ENCODE data around the gene CFAP46. TPM values are rescaled to one million over a fixed set of nuclear protein-coding genes. Genes with fewer than 3 reads are reported as not detected.

CFAP46 gene
- total RNA-seq, 1 donor from 2014 or later, result 0.94 TPM

DNA sequence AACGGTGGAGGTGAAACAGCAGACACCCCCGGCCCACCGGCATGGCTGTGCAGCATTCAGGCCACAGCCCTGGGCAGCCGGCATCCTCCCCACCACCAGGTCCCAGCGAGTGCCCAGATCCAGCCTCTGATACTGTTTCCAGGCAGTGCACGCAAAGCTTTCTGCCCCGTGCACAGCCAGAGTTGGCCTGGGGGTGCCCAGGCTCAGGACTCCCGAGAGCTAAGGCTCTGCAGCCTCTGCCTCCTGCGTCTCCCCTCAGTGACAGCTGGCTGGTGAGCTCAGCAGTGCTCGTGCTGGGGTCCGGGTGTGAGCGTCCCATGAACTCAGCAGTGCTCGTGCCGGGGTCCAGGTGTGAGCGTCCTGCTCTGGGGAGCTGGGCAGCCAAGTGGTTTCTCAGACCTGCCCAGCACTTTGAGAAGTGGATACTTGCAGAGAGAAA lies 65.4 kb downstream of the CFAP46 start:
- intact Hi-C loops (cut with DNase I), result no loop called here

DNA sequence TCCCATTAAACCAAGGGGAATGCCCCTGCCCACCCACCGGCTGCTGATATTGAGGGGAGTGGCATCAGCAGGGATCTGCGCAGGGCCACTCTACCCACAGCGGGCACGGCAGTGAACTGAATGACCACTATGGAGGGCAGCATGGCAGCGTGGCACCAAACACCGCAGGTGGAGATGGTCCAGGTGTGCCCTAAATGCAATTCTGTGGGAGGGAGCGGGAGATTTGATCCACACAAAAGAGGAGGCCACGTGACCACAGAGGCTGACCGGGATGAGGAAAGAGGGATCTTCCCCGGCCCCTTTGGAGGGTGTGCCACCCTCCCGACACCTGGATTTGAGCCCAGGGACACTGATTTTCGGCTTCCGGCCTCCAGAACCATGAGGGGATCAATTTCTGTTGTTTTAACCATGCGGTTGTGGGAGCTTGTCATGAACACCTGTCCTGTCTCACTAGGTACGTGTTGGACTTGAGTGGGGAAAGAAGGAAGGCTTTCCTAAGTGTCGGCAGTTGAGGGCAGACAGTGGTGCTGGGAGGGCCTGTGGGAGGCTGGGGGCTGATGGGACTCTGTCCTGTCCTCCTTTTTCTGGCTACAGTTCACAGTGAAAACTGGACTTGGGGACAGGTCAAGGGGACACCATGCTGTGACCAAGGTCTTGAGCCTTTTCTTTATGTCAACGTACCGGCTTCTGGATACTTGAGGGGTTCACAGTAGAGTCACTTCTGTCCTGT lies 66.1 kb downstream of the CFAP46 start:
- intact Hi-C loops (cut with DNase I), result no loop called here
- DNase-seq (ENCODE audit: low spot score), result peak; percentile 55

More for the DNA sequence above, 65.4 kb downstream of the CFAP46 start:
- peak; percentile 65 for DNase-seq (ENCODE audit: low spot score)

DNA sequence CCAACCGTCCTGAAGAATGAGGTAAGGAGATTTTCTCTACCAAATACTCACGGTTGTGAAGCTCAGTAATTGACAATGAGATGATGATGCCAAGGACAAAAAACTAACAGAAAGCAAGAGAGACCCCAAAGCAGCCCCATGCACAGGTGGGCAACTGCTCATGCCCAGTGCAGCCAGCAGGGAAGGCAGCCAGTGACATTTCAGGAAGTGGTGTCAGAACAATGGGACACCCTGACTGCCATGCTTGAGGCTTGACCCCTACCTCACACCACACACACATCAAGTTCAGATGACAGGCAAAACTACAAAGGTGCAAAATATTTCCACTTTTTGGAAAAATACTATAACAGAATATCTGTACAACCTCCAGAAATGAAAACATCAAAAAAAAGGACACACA lies 66.9 kb downstream of the CFAP46 start:
- DNase-seq (ENCODE audit: low spot score), result no peak
- intact Hi-C loops (cut with DNase I), result no loop called here

DNA sequence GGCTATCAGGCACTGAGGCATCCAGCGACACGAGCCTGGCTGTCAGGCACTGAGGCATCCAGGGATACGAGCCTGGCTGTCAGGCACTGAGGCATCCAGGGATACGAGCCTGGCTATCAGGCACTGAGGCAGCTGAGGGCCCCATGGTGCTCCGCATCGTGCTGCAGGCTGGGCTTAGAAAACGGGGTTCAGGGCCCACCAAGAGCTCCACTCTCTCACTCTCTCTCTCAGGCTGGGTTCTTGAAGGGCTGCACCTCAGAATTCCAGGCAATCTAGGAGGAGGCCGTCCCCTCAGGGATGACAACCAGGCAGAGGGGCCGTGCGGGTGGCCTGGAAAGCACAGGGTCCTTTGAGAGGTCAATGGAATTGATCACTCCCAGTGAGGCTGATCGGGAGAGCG lies 69.0 kb downstream of the CFAP46 start:
- DNase-seq (ENCODE audit: low spot score), result peak; percentile 17
- intact Hi-C loops (cut with DNase I), result no loop called here

DNA sequence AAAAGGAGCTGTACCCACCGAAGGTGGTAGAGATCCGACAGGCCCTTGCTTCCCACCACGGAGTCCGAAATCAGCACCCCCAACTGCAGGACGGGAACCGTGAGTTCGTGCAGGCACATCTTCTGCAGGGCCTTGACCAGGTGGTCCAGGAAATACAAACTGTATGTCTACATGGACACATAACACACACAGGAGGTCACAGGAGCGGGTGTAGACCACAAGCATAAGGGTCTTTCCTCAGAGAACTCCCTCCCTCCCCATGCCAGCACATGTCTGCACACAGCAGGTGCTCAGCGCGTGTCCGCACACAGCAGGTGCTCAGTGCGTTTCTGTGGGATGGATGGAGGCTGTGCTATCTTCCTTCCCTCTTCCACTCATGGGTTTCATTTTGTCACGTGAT lies 69.7 kb downstream of the CFAP46 start:
- DNase-seq (ENCODE audit: low spot score), result peak; percentile 51
- intact Hi-C loops (cut with DNase I), result no loop called here

DNA sequence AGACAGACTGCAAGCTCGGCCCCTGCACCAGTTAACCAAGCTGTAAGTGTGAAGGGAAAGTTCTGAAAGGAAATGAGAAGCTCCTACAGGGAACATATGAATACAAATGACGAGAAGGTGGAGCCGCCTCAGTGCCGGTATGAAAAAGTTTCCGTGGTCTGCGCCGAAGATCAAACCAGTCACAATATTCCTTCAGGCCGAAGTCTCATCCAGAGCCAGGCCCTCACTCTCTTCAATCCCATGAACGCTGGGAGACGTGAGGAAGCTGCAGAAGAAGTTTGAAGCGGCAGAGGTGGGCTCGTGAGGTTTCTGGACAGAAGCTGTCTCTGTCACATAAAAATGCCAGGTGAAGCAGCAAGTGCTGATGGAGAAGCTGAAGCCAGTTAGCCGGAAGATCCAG lies 71.9 kb downstream of the CFAP46 start:
- DNase-seq (ENCODE audit: low spot score), result no peak
- intact Hi-C loops (cut with DNase I), result no loop called here

DNA sequence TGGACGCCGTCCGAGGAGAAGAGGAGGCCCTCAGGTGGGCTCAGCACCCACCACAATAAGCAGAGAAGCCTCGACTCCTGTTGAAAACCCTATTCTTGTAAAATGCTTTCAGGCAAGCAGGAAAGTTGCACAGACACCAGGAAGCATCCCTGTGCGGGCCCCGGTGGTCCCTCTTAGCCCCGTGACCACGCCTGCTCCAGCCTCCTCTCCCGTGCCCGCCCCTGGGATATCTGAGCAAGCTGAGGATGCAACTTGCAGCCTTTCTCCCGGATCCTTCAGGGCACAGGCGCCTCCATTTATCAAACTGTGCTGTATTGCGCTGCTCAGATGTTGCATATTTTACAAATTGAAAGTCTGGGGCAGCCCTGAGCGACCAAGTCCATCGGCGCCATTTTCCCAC lies 72.7 kb downstream of the CFAP46 start:
- DNase-seq (ENCODE audit: low spot score), result no peak
- intact Hi-C loops (cut with DNase I), result no loop called here

DNA sequence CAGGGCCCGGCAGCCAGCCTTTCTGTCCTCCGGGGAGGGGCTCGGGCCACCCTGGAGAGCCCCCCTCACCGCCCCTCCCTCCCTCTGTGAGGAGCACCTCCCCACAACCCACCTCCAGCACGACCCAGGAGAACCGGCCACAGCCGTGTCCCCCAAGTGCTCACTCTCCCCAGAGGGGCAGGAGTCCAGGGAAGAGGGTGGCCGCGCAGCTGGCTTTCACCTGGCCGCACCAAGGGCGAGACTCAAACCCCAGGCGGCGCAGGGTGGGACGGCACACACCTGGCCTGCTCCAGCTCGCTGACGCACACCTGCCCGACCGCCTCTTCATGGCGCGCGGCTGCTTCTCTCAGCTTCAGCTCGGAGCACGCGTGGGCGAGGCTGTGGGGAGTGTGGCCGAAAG lies 73.4 kb downstream of the CFAP46 start:
- intact Hi-C loops (cut with DNase I), result no loop called here
- DNase-seq (ENCODE audit: low spot score), result peak; percentile 75

DNA sequence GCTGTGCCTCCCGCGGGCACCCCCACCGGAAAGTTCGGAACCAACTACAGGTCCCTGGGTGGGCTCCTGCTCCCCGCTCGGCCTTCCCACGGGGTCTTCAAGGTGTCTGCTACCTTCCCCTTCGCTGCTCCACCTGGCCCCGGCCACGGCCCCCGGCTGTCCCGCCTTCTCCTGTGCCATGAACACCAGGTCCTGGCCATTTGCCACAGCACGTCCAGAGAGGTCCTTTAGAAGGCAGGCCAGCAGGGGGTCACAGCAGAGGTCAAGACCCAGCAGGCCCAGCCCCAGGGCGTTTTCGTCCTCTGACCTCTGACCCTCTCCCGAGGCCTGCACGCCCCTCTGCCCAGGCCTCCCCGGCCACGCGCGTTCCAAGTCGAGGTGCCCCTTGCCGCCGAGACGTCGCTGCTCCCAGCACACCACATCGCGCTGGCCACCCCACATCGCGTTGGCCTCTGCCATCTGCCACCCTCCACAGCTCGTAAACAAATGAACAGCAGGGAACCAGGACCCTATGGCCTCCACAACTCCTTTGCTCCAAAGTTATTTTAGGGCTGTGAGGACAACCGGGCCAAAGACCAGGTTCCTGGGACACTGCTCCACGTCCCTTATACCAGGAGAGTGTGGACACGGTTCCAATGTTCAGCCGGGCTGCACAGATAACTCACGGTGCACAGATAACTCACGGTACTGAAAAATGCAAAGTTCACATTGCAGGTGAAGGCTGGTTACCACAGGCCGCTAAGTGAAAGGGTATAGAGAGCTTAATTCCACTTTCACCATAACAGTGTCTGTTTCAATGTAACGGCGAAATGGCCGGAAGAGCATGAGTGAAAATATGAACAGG lies 74.3 kb downstream of the CFAP46 start:
- intact Hi-C loops (cut with DNase I), result no loop called here
- DNase-seq (ENCODE audit: low spot score), result peak; percentile 39

DNA sequence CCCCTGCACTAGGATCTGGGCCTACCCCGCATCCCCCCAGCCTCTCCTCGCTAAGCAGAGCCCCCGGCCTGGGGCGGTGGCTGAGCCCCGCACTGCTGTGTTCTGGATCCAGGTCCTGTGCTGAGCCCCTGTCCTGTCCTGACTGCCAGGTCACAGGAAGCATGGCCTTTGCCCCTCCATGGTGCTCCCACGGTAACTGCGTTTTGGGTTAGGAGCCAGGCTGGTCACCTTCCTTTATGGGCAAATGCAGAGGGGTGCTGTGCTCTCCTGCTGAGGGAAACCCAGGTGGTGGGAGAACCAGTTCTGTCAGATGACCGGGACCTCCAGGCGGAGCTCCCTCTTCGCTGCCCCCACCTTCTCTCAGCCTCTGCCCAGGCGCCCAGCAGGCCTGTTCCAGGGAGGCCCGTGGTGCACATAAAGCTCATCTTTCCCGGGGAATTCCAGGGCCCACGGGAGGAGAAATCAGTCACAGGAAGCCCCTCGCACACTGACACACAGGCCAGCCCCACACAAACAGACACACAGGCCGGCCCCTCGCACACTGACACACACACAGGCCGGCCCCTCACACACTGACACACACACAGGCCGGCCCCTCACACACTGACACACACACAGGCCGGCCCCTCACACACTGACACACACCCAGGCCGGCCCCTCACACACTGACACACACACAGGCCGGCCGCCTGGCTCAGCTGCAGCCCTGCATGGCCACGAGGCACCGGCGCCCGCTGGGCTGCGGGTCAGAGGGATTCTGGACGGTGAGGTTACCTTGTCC lies 75.6 kb downstream of the CFAP46 start:
- peak; percentile 68 for DNase-seq (ENCODE audit: low spot score)
- intact Hi-C loops (cut with DNase I), result no loop called here

DNA sequence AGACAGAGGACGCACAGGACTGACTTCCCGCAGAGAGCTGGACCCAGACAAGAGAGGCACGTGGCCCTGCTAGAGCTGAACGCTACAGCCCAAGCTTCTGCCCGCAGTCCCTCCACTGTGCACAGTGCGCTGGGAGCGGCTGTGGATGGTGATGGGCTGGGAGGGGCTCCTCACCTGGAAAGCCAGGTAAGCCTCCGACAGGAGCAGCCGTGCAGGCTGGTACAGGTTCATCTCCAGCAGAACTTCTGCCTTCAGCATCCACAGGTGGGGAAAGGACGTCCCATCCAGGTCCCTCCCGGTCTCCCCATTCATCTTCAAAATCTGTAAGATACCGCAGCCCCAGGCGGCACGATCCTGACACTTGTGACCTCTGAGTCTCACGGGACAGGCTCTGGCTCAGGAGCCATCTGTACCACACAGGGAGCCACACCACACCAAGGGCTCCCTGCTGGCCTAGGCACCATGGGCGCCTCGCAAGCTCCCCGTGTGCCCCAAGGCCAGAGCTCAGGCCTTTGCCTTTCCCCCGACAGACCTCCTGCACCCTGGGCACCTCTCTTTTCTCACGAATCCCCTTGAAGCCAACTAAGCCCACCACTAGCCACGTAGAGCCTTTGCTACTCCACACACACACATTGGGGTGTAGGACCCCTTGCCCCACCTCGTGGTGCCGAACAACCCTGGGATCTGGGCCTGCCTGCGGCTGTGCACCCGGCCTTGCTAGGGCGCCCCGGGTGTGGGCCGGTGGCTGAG lies 76.3 kb downstream of the CFAP46 start:
- intact Hi-C loops (cut with DNase I), result no loop called here
- peak; percentile 72 for DNase-seq (ENCODE audit: low spot score)

DNA sequence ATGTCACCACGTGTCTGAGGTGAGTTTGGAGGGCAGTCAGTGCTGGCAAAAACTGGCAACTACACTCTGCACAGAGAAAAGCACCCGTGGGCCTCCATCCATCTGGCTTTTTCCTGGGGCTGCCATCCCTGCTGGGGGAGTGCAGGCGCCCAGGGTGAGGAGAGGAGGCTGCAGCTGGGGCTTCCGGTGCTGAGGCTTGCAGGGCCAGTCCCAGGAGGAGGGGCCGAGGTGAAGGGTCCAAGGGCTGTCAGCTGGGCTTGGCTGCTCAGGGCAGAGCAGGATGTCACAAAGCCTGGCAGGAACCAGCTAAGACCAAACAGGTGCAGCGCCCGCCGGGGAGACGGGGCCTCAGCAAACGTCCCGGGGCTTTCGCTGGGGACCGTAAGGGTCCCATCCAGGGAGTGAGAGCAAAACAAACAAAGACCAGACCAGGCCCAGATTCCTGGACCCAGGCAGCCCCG lies 77.2 kb downstream of the CFAP46 start:
- intact Hi-C loops (cut with DNase I), result no loop called here
- DNase-seq (ENCODE audit: low spot score), result peak; percentile 67

DNA sequence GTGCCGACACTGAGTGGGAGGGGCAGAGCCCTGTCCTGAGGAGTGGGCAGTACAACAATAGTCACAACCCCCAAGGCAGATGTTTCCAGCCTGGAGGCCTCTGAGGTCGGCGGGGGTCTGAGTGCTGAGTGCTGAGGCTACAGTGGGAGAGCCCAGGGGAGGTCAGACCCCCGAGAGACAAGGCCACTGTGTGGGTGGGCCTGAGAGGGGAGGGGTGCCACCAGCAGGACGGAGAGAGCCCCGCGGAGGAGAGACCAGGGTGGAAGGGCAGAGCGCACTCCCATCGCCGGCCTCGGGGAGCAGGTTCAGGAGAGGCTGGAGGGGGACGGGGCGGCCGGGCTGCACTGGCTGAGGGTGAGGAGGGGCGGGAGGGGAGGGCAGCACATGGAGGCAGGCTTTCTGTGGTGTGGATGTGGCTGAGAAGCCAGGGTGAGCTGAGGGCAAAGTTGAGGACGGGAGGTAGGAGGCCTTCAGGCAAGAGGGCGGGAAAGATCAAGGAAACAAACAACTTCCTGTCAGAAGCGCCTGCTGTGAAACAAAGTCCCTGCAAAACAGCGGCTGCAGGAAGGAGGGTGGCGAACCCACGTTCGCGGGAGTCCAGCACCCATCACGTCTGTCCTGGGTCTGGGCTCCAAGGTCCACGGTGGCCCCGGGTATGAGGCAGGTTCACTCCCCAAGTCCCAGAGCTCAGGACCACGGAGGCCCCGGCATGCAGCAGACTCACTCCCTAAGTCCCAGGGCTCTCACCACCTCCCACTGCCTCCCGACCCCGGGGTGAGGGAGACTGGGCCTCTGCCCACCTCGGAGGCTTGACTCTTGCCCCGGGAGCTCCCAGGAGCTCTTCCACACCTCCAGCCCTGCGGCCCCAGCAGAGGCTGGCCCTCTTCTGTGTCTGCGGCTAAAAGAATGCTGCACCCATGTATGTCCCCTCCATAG lies 79.6 kb downstream of the CFAP46 start:
- peak; percentile 75 for DNase-seq (ENCODE audit: low spot score)
- intact Hi-C loops (cut with DNase I), result no loop called here

DNA sequence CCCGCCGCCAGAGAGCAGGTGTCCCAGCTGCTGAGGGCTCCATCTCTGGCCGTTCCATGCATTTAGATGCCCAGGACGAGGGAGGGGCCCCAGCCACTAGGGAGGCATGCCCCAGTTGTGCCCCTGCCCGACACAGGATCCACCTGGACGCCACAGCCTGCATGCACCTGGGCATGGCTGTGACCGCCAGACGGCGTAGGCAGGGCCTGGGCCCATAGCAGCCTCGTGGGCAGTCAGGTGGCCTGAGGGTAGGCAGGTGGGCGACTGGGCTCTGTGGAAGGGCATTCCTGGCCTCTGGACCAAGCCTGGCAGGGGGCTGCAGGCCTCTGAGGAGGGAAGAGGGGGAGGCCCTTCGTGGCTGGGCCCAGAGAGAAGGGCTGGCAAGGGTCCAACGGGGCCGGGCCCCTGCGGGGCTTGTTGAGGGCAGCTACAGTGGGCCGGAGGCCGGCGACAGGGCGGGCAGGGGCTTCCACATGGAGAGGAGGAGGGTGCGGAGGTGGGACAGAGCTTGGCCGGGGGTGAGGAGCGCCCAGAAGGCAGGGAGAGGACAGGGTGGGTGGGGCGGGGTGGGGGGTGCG lies 80.4 kb downstream of the CFAP46 start:
- peak; percentile 73 for DNase-seq (ENCODE audit: low spot score)

DNA sequence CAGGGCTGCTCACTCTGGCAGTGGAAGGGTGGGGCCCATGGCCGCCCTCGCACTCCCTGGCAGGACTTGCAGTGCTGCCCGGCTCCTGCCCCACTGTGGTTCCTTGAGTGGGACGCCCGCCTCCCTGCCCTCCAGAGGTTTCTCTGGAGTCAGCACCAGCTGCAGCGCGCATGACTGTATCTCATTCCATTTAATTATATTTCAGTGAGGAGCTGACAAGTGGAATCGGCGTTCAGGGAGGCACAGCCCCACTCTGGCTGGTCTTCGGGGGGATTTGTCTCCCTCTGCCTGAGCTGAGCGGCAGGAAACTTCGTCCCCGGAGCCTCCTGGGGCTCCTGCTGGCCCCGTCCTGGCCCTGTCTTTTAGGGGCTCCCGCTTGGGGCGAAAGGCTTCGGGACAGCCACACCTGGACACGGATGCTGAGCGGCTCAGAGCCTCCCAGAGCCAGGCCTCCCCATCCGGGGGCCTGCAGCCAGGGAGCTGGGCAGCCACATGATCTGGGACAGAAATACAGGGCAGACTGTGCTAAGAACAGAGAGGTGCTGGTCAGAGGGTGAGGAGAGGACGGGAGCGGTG lies 81.2 kb downstream of the CFAP46 start:
- DNase-seq (ENCODE audit: low spot score), result peak; percentile 62
- intact Hi-C loops (cut with DNase I), result no loop called here

More for the DNA sequence above, 80.4 kb downstream of the CFAP46 start:
- intact Hi-C loops (cut with DNase I), result no loop called here

DNA sequence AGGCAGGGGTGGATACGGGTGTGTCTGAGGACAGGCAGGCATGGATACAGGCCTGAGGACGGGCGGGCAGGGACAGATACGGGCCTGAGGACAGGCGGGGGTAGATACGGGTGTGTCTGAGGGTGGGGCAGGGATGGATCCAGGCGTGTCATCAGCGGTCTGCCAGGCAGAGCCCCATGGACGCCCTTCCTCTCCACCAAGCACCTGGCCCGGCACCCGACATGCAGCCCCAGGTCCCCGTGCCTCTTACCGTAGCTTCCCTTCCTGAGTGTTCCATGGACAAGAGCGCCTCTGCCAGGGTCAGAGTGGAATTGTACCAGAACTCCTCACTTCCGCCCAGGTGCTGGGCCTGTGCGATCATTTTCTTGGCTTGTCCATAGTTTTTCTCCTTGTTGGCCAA lies 81.8 kb downstream of the CFAP46 start:
- DNase-seq (ENCODE audit: low spot score), result peak; percentile 44
- intact Hi-C loops (cut with DNase I), result no loop called here

DNA sequence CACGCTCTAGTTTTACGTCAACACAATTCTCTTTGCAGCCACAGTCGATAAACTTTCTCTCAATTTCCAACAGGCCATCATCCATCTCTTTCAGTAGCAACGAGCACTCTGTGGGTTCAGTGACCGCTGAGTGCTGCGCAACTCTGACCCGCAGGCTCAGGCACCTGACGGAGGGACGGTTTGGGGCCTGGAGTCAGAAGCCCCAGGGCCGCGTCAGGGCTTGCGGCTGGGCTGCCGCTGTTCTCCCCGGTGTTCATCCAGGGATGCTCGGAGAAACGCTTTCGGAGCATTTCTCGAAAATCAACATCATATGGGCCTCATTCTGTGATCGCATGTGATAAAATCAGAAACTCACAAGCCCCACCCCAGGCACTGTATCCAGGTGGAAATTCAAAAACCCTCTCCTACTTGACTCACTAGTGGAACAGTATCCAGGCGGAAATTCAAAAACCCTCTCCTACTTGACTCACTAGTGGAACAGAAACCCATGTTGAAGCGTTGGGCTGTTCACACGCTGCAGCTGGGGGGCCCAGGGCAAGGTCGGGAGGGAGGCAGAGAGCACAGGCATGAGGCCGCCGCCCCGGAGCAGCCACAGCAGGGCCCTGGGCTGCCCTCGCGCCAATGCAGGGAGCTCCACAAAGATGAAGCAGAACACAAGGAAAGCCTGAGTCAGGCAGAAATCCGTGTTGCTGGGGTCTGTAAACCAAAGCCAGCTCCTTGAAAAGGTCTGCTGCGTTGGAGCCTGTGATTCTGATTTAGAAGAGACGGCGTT lies 83.1 kb downstream of the CFAP46 start:
- DNase-seq (ENCODE audit: low spot score), result peak; percentile 56
- intact Hi-C loops (cut with DNase I), result no loop called here
